ENCODE data around the gene AFF3. TPM values are rescaled to one million over a fixed set of nuclear protein-coding genes. Genes with fewer than 3 reads are reported as not detected.

AFF3 gene
- total and polyA plus RNA-seq, 10 donors, result 6.0 to 92.2 (median 64.0) TPM

- Histone ChIP-seq H3K4me1 (no peaks in the 10 kb centered on the region), H3K9me3 (no peaks in the 10 kb centered on the region), H3K27ac (no peak overlapping the region), H3K27me3 (replicated peaks in 1 of 7) (no peaks in the 10 kb centered on the region), H3K36me3 (peaks cover 0 to 18% (median 0%) of the 10 kb centered on the region in 6 donors), H3K4me3 (no peak overlapping the region)
- WGBS, 5 donors, result 90 to 92% (median 92%) methylated on average over 14 of the region's 14 CpGs
- intact Hi-C loops (cut with DNase I; ENCODE audit: low total_unique reads), result no loop called here
- no peak for DNase-seq
- TF ChIP-seq CTCF (IDR thresholded peaks at IDR 0.05 in 8 of 11, conservative IDR thresholded peaks at IDR 0.05 in 3 of 11), result no peak
- no peak for TF ChIP-seq POLR2A (IDR thresholded peaks at IDR 0.05)
- TF ChIP-seq POLR2AphosphoS5 (IDR thresholded peaks at IDR 0.05), result no peak
Measured at GRCh38 chr2:99786636-99787390, 355.6 kb downstream of the AFF3 start.

GRCh38 chr2:99784946-99785345 lies 357.4 kb downstream of the AFF3 start:
- no peak for DNase-seq

GRCh38 chr2:99784282-99784681 lies 358.1 kb downstream of the AFF3 start:
- TF ChIP-seq POLR2A (IDR thresholded peaks at IDR 0.05) (no peak), CTCF (IDR thresholded peaks at IDR 0.05 in 8 of 11, conservative IDR thresholded peaks at IDR 0.05 in 3 of 11) (no peak), POLR2AphosphoS5 (IDR thresholded peaks at IDR 0.05) (no peak)

More at GRCh38 chr2:99784946-99785345, 357.4 kb downstream of the AFF3 start:
- no peaks in the 10 kb centered on the region for H3K27me3 ChIP-seq (replicated peaks in 1 of 7)
- no peaks in the 10 kb centered on the region for H3K4me1 ChIP-seq
- no peak for TF ChIP-seq POLR2A (IDR thresholded peaks at IDR 0.05)
- TF ChIP-seq POLR2AphosphoS5 (IDR thresholded peaks at IDR 0.05), result no peak
- TF ChIP-seq CTCF (IDR thresholded peaks at IDR 0.05 in 8 of 11, conservative IDR thresholded peaks at IDR 0.05 in 3 of 11), result no peak
- H3K27ac ChIP-seq, result peak overlapping the region in 4 of 8 donors; percentile 30 to 57 (median 50)
- WGBS, 5 donors, result 86 to 93% (median 90%) methylated on average over 8 of the region's 8 CpGs
- intact Hi-C loops (cut with DNase I; ENCODE audit: low total_unique reads), result no loop called here
- H3K9me3 ChIP-seq, result peaks cover 0 to 3% (median 0%) of the 10 kb centered on the region in 8 donors
- H3K36me3 ChIP-seq, result peaks cover 0 to 23% (median 0%) of the 10 kb centered on the region in 6 donors
- H3K4me3 ChIP-seq, result no peak overlapping the region

GRCh38 chr2:99780276-99780675 lies 362.1 kb downstream of the AFF3 start:
- 80 to 90% (median 84%) methylated on average over 5 of the region's 5 CpGs for WGBS, 5 donors
- Histone ChIP-seq H3K36me3 (peaks cover 0 to 35% (median 0%) of the 10 kb centered on the region in 6 donors), H3K27me3 (replicated peaks in 1 of 7) (no peaks in the 10 kb centered on the region), H3K27ac (no peak overlapping the region), H3K9me3 (peaks cover 0 to 21% (median 16%) of the 10 kb centered on the region in 8 donors), H3K4me3 (no peak overlapping the region), H3K4me1 (no peaks in the 10 kb centered on the region)
- TF ChIP-seq POLR2A (IDR thresholded peaks at IDR 0.05), result no peak
- TF ChIP-seq CTCF (IDR thresholded peaks at IDR 0.05 in 8 of 11, conservative IDR thresholded peaks at IDR 0.05 in 3 of 11), result no peak
- no peak for TF ChIP-seq POLR2AphosphoS5 (IDR thresholded peaks at IDR 0.05)
- intact Hi-C loops (cut with DNase I; ENCODE audit: low total_unique reads), result no loop called here
- DNase-seq, result no peak

More at GRCh38 chr2:99784282-99784681, 358.1 kb downstream of the AFF3 start:
- Histone ChIP-seq H3K9me3 (peaks cover 0 to 10% (median 4%) of the 10 kb centered on the region in 8 donors), H3K4me1 (no peaks in the 10 kb centered on the region), H3K36me3 (peaks cover 0 to 25% (median 0%) of the 10 kb centered on the region in 6 donors), H3K27ac (peak overlapping the region in 2 of 8 donors; percentile 55 to 57), H3K4me3 (no peak overlapping the region), H3K27me3 (replicated peaks in 1 of 7) (no peaks in the 10 kb centered on the region)
- no peak for DNase-seq
- WGBS, 5 donors, result 83 to 95% (median 90%) methylated on average over 8 of the region's 8 CpGs
- intact Hi-C loops (cut with DNase I; ENCODE audit: low total_unique reads), result no loop called here

All from spleen (tissue), 11 donors.